GM18519 (cell line): ENCODE results near the gene CENPV.
"Not testable (repeated sequence)": the region's sequence is repeated elsewhere in the genome, so short reads cannot be mapped to it uniquely, and the experiment has no call there.

Experiments
- ATAC-seq: cut with Tn5 transposase; IDR thresholded peaks from one replicate; pipeline ENCODE4 v1.9.1; 2021; ENCODE audit warnings: mild to moderate bottlenecking, moderate library complexity; ENCODE audit not compliant: unreplicated experiment, low FRiP score

CENPV gene

DNA sequence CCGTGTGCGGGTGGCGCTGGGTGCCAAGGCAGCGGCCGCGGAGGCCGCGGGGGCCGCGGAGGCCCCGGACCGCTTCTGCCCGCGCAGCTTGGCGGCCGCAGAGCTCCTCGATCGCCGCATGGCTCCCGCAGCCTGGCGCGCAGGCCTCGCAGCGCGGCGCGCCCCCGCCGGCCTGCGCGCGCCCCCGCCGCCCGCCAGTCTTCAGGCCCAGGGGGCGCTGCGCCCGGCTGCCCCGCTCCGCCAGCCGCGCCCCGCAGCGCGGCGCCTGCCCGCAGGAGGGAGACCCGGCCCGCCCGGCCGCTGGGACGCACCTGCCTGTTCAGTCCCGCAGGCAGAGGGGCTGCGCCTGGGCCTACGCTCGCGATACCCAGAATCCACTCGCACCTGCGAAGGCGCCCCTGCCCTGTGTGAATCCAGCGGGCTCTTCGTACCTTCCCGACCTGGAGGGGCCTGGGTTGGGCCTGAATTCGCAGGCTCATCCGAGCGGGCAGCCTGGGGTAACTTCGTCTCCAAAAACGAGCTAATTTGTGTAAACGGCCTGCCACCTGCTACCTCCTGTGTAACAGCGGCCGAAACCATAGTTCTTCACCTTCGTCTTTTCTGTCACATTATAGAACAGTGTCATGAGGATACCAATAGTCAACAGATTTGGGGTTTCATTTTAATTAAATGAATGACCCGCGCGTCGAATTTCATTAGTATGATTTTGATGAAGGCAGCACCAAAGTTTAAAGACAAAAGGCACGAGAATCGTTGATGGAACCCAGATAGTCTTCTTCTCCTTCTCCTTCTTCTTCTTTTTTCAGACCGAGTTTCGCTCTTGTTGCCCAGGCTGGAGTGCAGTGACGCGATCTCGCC lies at the start of gene CENPV:
Gene CENPV, minus strand, starts transcription at position 153 of the 858 bp plus-strand sequence. Its CDS starts 33 bp downstream, at position 120.
- peak; percentile 64 for ATAC-seq

DNA sequence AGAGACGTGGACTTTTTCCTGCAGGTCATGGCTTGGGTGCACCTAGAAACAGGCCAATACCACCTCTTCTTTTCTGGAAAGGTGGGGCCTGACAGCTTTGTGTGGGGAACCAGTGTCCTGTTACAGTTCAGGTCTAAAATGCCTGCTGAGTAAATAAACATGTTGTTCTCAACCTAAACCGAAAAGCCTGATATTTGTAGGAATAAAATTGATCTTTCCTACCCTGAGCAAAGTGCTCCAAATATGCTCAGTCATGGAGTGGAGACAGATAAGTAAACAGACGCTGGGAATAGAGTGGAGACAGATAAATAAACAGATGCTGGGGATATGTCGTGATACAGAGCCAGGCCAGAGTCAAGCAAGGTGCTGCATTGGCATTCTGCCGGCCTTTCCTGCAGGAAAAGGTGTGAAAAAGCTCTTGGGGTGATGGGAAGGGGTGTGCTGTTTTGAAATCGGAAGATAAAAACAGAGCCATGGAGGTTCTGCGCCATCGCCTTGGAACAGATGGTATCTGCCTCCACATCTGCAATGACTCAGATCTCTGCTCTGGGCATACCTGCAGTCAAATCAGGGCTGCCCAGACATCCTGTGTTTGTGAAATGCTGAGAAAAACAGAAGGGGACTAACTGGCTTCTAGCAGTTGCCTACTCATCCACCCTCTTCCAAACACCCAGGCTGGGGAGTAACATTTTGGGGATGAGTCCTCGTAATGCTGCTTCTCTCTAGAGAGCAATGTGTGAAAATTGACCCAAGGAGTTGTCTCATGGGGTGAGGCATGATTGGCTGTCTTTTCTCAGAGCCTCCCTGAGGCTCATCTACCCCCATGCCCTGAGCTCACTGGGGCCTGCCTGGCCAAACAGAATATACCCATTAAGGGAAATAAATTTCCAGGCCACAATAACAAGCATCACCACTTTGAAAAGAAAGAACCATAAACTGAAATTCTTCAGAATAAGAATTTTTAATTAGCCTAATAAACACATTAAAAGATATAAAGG lies 45.3 kb upstream of the CENPV start:
- no peak for ATAC-seq

DNA sequence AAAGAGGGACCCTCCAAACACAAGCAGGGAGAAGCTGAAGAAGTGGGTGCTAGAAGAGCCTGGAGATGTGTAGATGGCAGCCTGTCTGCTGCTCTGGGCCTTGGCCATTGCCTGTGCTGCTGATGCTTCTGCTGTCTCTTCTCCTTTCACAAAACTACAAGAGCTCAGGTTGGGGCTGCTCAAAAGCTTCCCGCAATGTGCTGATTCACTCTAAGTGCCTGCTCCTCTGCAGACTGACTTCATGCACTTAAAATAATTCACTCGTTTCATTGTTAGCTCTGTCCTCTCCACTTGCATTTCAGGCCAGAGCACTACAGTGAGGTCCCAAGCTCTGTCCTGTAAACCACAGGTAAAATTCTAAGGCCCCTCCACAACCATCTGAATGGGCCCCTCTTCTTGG lies 43.4 kb upstream of the CENPV start:
- ATAC-seq, result not testable (repeated sequence)

DNA sequence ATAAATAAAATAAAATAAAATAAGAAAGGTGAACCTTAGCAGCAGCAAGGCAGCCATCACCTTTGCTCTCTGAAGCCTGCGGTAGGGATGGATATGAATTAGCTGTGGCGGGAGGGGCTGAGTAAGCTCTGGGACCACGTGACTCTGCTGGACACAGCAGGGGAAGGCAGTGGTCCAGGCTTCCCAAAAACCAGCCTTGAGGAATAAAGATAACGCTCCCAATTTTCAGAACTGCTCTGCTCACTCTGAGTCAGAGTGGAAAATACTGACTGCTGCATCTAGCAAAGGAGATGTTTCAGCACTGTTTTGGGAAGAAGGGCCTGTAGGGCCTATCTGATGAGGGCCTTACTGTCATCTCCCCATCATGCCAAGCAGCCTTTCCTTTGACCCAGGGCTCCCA lies 42.6 kb upstream of the CENPV start:
- not testable (repeated sequence) for ATAC-seq

DNA sequence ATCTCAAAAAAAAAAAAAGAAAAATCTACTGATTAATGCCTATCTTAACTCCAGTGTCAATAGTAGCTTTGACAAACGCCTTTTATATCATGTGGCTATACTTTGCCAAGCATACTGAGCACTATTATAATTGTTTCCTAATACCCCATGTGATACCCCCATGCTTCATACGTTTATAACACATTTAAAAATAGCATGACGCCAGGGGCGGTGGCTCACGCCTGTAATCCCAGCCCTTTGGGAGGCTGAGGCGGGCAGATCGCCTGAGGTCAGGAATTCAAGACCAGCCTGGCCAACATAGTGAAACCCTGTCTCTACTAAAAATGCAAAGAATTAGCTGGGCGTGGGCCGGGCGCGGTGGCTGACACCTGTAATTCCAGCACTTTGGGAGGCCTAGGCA lies 39.2 kb upstream of the CENPV start:
- ATAC-seq, result not testable (repeated sequence)

DNA sequence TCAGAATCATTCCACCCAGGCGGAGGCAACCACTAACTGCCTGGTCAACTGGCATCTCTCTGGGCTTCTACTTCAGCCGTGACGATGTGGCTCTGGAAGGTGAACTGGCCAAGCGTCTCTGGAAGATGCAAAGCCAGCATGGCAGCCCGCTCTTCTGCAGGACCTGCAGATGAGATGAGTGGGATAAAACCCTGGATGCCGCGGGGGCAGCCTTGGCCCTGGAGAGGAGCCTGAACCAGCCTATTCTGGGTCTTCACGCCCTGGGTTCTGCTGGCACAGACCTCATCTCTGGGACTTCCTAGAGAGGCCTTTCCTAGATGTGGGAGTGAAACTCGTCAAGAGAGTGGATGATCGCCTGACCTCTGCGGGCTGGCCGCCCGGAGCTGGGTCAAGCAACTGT lies 38.2 kb upstream of the CENPV start:
- no peak for ATAC-seq

DNA sequence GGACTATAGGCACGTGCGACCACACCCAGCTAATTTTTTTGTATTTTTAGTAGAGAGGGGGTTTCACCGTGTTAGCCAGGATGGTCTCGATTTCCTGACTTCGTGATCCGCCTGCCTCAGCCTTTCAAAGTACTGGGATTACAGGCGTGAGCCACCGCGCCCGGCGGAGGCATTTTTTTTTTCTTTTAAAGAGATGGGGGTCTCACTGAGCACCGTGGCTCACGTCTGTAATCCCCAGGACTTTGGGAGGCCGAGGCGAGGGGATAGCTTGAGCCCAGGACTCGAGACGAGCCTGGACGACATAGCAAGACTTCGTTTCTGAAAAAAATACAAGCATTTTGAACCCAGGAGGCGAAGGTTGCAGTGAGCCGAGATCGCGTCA lies 32.8 kb upstream of the CENPV start:
- not testable (repeated sequence) for ATAC-seq

DNA sequence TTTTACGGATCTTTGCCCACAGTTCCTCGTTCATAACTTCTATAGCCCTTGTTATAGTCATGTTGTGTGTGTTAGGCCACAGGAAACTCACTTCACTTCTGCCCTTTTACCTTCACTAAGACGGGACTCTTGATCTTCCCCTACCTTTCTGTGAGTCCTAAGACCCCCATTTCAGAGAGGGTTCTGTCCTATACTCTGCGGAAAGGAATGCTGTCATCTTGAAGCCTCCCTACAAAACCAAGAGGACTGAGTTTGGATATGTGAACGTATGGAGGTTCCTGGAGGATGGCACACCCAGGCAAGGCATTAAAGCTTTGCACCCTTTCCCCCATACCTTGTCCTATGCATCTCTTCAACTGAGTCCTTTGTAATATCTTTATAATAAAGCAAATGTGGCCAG lies 31.3 kb upstream of the CENPV start:
- no peak for ATAC-seq

DNA sequence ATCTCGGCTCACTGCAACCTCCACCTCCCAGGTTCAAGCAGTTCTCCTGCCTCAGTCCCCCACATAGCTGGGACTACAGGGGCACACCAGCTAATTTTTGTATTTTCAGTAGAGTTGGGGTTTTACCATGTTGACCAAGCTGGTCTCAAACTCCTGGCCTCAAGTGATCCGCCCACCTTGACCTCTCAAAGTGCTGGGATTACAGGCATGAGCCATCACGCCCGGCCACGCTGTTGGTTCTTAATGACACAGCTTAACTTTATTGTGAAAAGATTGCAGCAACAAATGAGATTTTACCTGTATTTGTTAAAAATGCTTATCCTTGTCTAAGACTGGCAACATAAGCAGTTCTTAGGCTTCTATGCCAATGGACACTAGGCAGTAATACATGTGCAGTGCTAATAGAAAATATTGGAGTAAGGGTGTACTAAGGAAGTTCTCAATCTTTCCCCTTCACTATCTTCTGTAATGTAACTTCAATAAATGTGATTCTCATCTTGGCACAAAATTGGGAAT lies 30.6 kb upstream of the CENPV start:
- no peak for ATAC-seq

DNA sequence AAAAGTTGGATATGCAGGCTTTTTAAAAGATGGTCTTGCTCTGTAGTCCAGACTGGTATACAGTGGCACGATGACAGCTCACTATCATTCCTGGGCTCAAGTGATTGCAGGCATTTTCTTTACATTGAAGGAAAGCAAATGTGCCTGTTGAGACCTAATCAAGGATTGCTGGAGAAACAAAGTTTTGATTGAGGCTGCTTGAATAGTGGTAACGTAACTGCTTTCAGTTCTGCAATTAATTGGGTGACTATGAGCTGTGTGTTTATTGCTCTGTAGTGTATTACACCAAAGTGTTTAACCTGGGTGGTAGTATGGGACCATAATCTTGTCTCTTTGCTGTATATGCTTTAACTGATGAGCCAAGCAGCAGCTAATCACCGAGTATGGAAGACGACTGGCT lies 29.9 kb upstream of the CENPV start:
- no peak for ATAC-seq

DNA sequence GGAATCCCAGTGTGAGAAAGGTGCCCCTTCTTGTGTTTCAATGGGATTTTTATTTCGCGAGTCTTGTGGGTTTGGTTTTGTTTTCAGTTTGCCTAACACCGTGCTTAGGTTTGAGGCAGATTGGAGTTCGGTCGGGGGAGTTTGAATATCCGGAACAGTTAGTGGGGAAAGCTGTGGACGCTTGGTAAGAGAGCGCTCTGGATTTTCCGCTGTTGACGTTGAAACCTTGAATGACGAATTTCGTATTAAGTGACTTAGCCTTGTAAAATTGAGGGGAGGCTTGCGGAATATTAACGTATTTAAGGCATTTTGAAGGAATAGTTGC lies 28.2 kb upstream of the CENPV start:
- ATAC-seq, result no peak

DNA sequence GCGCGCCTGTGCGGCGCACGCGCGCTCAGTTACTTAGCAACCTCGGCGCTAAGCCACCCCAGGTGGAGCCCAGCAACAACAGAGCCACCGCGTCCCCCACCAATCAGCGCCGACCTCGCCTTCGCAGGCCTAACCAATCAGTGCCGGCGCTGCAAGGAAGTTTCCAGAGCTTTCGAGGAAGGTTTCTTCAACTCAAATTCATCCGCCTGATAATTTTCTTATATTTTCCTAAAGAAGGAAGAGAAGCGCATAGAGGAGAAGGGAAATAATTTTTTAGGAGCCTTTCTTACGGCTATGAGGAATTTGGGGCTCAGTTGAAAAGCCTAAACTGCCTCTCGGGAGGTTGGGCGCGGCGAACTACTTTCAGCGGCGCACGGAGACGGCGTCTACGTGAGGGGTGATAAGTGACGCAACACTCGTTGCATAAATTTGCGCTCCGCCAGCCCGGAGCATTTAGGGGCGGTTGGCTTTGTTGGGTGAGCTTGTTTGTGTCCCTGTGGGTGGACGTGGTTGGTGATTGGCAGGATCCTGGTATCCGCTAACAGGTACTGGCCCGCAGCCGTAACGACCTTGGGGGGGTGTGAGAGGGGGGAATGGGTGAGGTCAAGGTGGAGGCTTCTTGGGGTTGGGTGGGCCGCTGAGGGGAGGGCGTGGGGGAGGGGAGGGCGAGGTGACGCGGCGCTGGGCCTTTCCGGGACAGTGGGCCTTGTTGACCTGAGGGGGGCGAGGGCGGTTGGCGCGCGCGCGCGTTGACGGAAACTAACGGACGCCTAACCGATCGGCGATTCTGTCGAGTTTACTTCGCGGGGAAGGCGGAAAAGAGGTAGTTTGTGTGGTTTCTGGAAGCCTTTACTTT lies 27.6 kb upstream of the CENPV start, which contains the start of gene UBB:
Gene UBB, plus strand, starts transcription at position 452 of the 856 bp plus-strand sequence. CDS start 817 bp downstream, outside the sequence.
- peak; percentile 77 for ATAC-seq

DNA sequence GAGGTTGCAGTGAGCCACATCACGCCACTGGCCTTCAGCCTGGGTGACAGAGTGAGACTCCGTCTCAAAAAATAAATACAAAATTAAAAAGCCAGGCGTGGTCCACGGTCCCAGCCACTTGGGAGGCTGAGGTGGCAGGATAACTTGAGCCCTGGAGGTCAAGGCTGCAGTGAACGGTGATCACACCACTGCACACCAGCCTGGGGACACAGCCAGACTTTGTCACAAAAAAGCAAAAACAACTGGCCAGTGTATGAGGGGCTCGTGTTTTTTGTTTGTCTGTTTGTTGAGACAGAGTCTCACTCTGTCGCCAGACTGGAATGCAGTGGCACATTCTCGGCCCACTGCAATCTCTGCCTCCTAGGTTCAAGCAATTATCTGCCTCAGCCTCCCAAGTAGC lies 26.4 kb upstream of the CENPV start:
- no peak for ATAC-seq

DNA sequence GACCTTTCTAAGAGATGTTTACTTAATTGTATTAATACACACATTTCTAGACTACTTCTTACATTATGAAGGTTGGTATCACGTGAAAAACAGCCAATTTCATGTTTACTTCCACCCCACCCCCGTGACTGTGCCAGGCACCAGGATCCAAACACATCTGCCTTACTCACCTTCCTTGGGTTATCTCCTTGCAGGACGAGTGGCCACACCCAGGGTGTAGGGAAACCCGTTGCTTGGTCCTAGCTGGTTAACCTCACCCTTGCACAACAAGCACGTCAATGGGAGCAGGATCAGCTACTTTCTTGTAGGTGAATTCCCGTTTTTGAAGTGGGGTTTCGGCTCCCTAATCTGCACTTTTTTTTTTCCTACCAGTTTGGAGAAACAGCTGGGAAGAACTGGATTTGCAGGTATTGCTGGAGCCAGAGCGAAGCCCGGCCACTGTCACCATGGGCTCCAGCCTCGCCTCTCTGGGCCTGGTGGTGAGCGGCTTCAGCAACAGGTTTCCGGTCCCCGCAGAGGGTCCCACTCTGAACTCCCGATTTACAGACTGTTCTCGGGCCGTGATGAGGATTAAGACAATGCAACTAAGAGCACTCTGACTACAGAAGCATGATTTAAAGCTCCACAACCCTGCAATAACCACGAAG lies 25.5 kb upstream of the CENPV start:
- no peak for ATAC-seq

DNA sequence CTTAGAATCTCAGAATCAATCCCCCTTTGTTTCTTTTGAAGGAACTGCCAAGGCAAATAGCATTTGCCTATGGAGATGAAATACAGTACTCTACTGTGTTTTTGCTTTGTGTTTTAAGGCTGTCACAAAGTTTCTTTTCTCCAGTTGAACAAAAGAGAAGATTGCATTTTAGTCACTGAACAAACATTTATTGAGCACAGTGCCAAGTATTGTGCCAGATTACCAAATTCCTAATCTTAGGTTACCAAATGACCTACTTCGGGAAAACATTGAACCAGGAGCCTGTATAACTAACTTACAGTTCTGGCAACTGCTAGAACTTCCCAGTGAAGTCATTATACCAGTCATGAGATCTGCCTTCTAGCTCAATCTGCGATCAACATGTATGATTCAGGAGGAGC lies 24.7 kb upstream of the CENPV start:
- no peak for ATAC-seq

DNA sequence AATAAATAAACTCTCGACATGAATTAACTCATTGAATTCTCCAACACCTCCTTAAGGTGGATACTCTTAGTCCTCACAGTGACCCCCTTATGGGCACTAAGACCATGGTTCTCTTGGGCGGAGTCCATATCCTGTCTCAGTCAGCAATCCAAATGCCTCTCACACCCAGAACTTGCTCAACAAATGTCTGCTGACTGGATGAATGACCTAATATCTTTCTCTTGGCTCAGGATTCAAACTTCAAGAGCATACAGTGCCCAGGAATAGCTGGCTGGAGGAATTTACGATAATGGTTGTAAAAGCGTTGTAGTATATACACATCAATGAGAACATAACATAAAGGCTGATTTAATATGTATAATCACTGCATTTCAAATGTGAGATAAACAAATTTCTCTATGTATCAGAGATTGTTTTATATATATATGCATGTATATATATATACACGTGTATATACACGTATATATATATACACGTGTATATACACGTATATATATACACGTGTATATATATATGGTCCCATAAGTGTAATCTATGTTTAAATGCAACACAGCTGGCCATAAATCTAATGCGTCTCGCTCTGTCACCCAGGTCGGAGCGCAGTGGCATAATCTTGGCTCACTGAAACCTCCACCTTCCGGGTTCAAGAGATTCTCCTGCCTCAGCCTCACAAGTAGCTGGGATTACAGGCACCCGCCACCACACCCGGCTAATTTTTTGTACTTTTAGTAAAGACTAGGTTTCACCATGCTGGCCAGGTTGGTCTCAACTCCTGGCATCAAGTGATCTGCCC lies 21.1 kb upstream of the CENPV start:
- ATAC-seq, result no peak

DNA sequence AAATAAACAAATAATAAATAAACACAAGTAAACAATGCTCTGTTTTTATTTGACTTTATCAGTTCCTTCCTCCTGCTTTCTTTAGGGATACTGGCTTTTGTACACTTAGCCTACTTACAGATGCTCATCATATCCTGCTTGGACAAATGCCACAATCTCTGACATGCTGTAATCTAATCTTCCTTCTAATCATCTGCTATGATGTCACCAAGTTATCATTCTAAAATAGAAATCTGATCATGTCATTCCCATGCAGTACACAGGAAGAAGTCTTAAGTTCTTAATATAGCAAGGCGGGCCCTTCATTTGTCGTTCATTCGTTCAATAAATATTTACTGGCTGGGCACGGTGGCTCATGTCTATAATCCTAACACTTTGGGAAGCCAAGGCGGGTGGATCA lies 18.5 kb upstream of the CENPV start:
- no peak for ATAC-seq

DNA sequence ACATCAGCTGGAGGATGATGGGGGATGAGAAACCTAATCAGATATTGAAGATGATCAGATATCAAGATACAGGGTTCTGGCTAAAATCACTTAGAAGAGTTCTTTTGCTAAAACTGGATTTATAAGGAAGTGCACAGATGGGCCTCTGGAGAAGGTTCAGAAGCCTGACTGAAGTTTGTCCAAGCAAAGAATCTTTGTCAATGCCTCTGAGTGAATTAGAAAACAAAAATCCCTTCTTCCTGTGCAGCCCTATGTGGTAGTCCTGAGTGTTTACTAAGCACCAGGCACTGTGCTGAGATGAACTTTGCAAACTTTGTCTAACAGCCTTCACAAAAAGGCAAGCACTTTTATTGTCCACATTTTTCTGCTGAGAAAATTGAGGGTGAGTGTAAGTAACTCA lies 11.4 kb upstream of the CENPV start:
- no peak for ATAC-seq
